ENCODE results near the gene PALLD. TPM values are rescaled to one million over a fixed set of nuclear protein-coding genes. Genes with fewer than 3 reads are reported as not detected.

Gene PALLD
- total RNA-seq, 5 donors from 2014 or later (not counting 1 experiment from before 2014, with no cell fraction given): 0.56 to 1.9 (median 0.93) TPM

GRCh38 chr4:168859100-168859499 lies 362.2 kb downstream of the PALLD start:
- ChIA-PET POLR2A (interaction anchor here in 1 of 2 donors (0.6 kb wide), 1 partner anchor 404 kb away, joined by 3 read pairs; no protein-coding TSS in a partner anchor), CTCF (interaction anchor here in 1 of 2 donors (0.6 kb wide), 1 partner anchor 211 kb away, joined by 3 read pairs; no protein-coding TSS in a partner anchor)
- Mint-ChIP-seq H3K27ac (no peak overlapping the region), H3K9me3 (peaks cover 0 to 2% (median 0%) of the 10 kb centered on the region in 3 donors), H3K4me1 (no peaks in the 10 kb centered on the region), H3K27me3 (peaks cover 0 to 4% of the 10 kb centered on the region in 2 donors), H3K4me3 (no peak overlapping the region), H3K36me3 (peaks cover 3% of the 10 kb centered on the region)
- Histone ChIP-seq H3K27ac (ENCODE audit: low read length) (no peak overlapping the region), H3K36me3 (ENCODE audit: control insufficient read depth in 2 of 2, extremely low read depth in 1 of 2, insufficient read depth in 1 of 2, low read length in 1 of 2) (no peaks in the 10 kb centered on the region), H3K9me3 (no peaks in the 10 kb centered on the region), H3K27me3 (replicated peaks in 1 of 2; ENCODE audit: control insufficient read depth in 2 of 2, extremely low read depth in 1 of 2, insufficient read depth in 2 of 2, low read length in 1 of 2) (peaks cover 0 to 4% of the 10 kb centered on the region in 2 experiments), H3K4me1 (ENCODE audit: control insufficient read depth in 1 of 2, extremely low read depth in 1 of 2, insufficient read depth in 2 of 2, low read length in 2 of 2) (no peaks in the 10 kb centered on the region), H3K4me3 (ENCODE audit: control insufficient read depth in 1 of 2, extremely low read depth in 1 of 2, low read length in 1 of 2) (no peak overlapping the region)
- DNase-seq (no peak), ATAC-seq (replicated peaks in 1 of 4) (no peak)
- WGBS (ENCODE audit: insufficient coverage): 92% methylated on average over 5 of the region's 7 CpGs

- WGBS (ENCODE audit: insufficient coverage): 58% methylated on average over 2 of the region's 9 CpGs
- ATAC-seq (replicated peaks in 1 of 4): no peak
- H3K27ac Mint-ChIP-seq: no peak overlapping the region
Observed at GRCh38 chr4:168859888-168860694, 363.2 kb downstream of the PALLD start.

GRCh38 chr4:168860827-168861226 lies 364.0 kb downstream of the PALLD start:
- Mint-ChIP-seq H3K4me3 (no peak overlapping the region), H3K27me3 (peaks cover 0 to 4% of the 10 kb centered on the region in 2 donors), H3K4me1 (no peaks in the 10 kb centered on the region), H3K9me3 (peaks cover 0 to 2% (median 0%) of the 10 kb centered on the region in 3 donors), H3K27ac (no peak overlapping the region), H3K36me3 (peaks cover 3% of the 10 kb centered on the region)
- Histone ChIP-seq H3K4me3 (ENCODE audit: control insufficient read depth in 1 of 2, extremely low read depth in 1 of 2, low read length in 1 of 2) (no peak overlapping the region), H3K9me3 (no peaks in the 10 kb centered on the region), H3K27ac (ENCODE audit: low read length) (no peak overlapping the region), H3K4me1 (ENCODE audit: control insufficient read depth in 1 of 2, extremely low read depth in 1 of 2, insufficient read depth in 2 of 2, low read length in 2 of 2) (no peaks in the 10 kb centered on the region), H3K36me3 (ENCODE audit: control insufficient read depth in 2 of 2, extremely low read depth in 1 of 2, insufficient read depth in 1 of 2, low read length in 1 of 2) (no peaks in the 10 kb centered on the region), H3K27me3 (replicated peaks in 1 of 2; ENCODE audit: control insufficient read depth in 2 of 2, extremely low read depth in 1 of 2, insufficient read depth in 2 of 2, low read length in 1 of 2) (peaks cover 0 to 4% of the 10 kb centered on the region in 2 experiments)
- no CpG with 5 or more reads among the region's 3 CpGs for WGBS (ENCODE audit: insufficient coverage)
- ATAC-seq (replicated peaks in 1 of 4) (no peak), DNase-seq (no peak)
- CTCF ChIA-PET: interaction anchor here in 1 of 2 donors (0.6 to 0.7 kb wide), 2 partner anchors 8 to 141 kb away, joined by 3 read pairs; no protein-coding TSS in a partner anchor
- POLR2A ChIA-PET: no interaction called here

More at GRCh38 chr4:168859888-168860694, 363.2 kb downstream of the PALLD start:
- H3K27me3 Mint-ChIP-seq: peaks cover 0 to 4% of the 10 kb centered on the region in 2 donors
- CTCF ChIA-PET: interaction anchor here (0.6 kb wide), 2 partner anchors 142 to 212 kb away, joined by 3 read pairs; no protein-coding TSS in a partner anchor
- H3K4me3 Mint-ChIP-seq: no peak overlapping the region
- H3K9me3 ChIP-seq: no peaks in the 10 kb centered on the region
- no peaks in the 10 kb centered on the region for H3K4me1 ChIP-seq (ENCODE audit: control insufficient read depth in 1 of 2, extremely low read depth in 1 of 2, insufficient read depth in 2 of 2, low read length in 2 of 2)
- H3K36me3 ChIP-seq (ENCODE audit: control insufficient read depth in 2 of 2, extremely low read depth in 1 of 2, insufficient read depth in 1 of 2, low read length in 1 of 2): no peaks in the 10 kb centered on the region
- peaks cover 3% of the 10 kb centered on the region for H3K36me3 Mint-ChIP-seq
- peaks cover 0 to 4% of the 10 kb centered on the region in 2 experiments for H3K27me3 ChIP-seq (replicated peaks in 1 of 2; ENCODE audit: control insufficient read depth in 2 of 2, extremely low read depth in 1 of 2, insufficient read depth in 2 of 2, low read length in 1 of 2)
- H3K27ac ChIP-seq (ENCODE audit: low read length): no peak overlapping the region
- H3K9me3 Mint-ChIP-seq: peaks cover 0 to 2% (median 0%) of the 10 kb centered on the region in 3 donors
- POLR2A ChIA-PET: no interaction called here
- no peak overlapping the region for H3K4me3 ChIP-seq (ENCODE audit: control insufficient read depth in 1 of 2, extremely low read depth in 1 of 2, low read length in 1 of 2)
- no peak for DNase-seq
- H3K4me1 Mint-ChIP-seq: no peaks in the 10 kb centered on the region

GRCh38 chr4:168863719-168864647 lies 367.1 kb downstream of the PALLD start:
- H3K4me1 ChIP-seq (ENCODE audit: control insufficient read depth in 1 of 2, extremely low read depth in 1 of 2, insufficient read depth in 2 of 2, low read length in 2 of 2): no peaks in the 10 kb centered on the region
- Mint-ChIP-seq H3K27ac (no peak overlapping the region), H3K36me3 (peaks cover 3% of the 10 kb centered on the region), H3K27me3 (peaks cover 0 to 4% of the 10 kb centered on the region in 2 donors), H3K4me3 (no peak overlapping the region), H3K9me3 (no peaks in the 10 kb centered on the region), H3K4me1 (no peaks in the 10 kb centered on the region)
- H3K4me3 ChIP-seq (ENCODE audit: control insufficient read depth in 1 of 2, extremely low read depth in 1 of 2, low read length in 1 of 2): no peak overlapping the region
- DNase-seq: no peak
- H3K9me3 ChIP-seq: no peaks in the 10 kb centered on the region
- POLR2A ChIA-PET: no interaction called here
- CTCF ChIA-PET: interaction anchor here in 1 of 2 donors (0.6 kb wide), 1 partner anchor 14 kb away, joined by 3 read pairs; no protein-coding TSS in a partner anchor
- H3K36me3 ChIP-seq (ENCODE audit: control insufficient read depth in 2 of 2, extremely low read depth in 1 of 2, insufficient read depth in 1 of 2, low read length in 1 of 2): no peaks in the 10 kb centered on the region
- H3K27ac ChIP-seq (ENCODE audit: low read length): no peak overlapping the region
- peaks cover 0 to 4% of the 10 kb centered on the region in 2 experiments for H3K27me3 ChIP-seq (replicated peaks in 1 of 2; ENCODE audit: control insufficient read depth in 2 of 2, extremely low read depth in 1 of 2, insufficient read depth in 2 of 2, low read length in 1 of 2)
- ATAC-seq (replicated peaks in 1 of 4): no peak
- 61% methylated on average over 2 of the region's 10 CpGs for WGBS (ENCODE audit: insufficient coverage)

GRCh38 chr4:168864821-168865541 lies 368.1 kb downstream of the PALLD start:
- H3K27me3 Mint-ChIP-seq: peaks cover 0 to 5% of the 10 kb centered on the region in 2 donors
- no peaks in the 10 kb centered on the region for H3K9me3 Mint-ChIP-seq
- Histone ChIP-seq H3K4me3 (ENCODE audit: control insufficient read depth in 1 of 2, extremely low read depth in 1 of 2, low read length in 1 of 2) (no peak overlapping the region), H3K9me3 (no peaks in the 10 kb centered on the region), H3K4me1 (ENCODE audit: control insufficient read depth in 1 of 2, extremely low read depth in 1 of 2, insufficient read depth in 2 of 2, low read length in 2 of 2) (no peaks in the 10 kb centered on the region), H3K36me3 (ENCODE audit: control insufficient read depth in 2 of 2, extremely low read depth in 1 of 2, insufficient read depth in 1 of 2, low read length in 1 of 2) (no peaks in the 10 kb centered on the region), H3K27ac (ENCODE audit: low read length) (no peak overlapping the region), H3K27me3 (replicated peaks in 1 of 2; ENCODE audit: control insufficient read depth in 2 of 2, extremely low read depth in 1 of 2, insufficient read depth in 2 of 2, low read length in 1 of 2) (peaks cover 0 to 4% of the 10 kb centered on the region in 2 experiments)
- 93% methylated on average over 3 of the region's 5 CpGs for WGBS (ENCODE audit: insufficient coverage)
- no peaks in the 10 kb centered on the region for H3K4me1 Mint-ChIP-seq
- DNase-seq (no peak), ATAC-seq (replicated peaks in 1 of 4) (no peak)
- no peak overlapping the region for H3K27ac Mint-ChIP-seq
- POLR2A ChIA-PET: no interaction called here
- no peaks in the 10 kb centered on the region for H3K36me3 Mint-ChIP-seq
- no peak overlapping the region for H3K4me3 Mint-ChIP-seq
- CTCF ChIA-PET: interaction anchor here in 1 of 2 donors (0.6 kb wide), 1 partner anchor 326 kb away, joined by 3 read pairs; no protein-coding TSS in a partner anchor
